Limb (tissue), 2 donors: ENCODE data around the gene TPRG1.

Experiments used
- DNase-seq, 2 donors: peaks; one replicate each; pipeline ENCODE4 v3.0.0-alpha.2; 2016; ENCODE audit errors: extremely low spot score in 2 of 2

The TPRG1 gene

GRCh38 chr3:189276444-189277219 lies 104.9 kb downstream of the TPRG1 start:
- DNase-seq: peak; percentile 53 to 71

- DNase-seq: no peak
These were observed 105.9 kb downstream of the TPRG1 start for GRCh38 chr3:189277711-189278110.

GRCh38 chr3:189278221-189278620 lies 106.5 kb downstream of the TPRG1 start:
- no peak for DNase-seq

- DNase-seq: no peak
These were observed 110.4 kb downstream of the TPRG1 start for GRCh38 chr3:189282189-189282588.

GRCh38 chr3:189282741-189283140 lies 111.0 kb downstream of the TPRG1 start:
- no peak for DNase-seq

GRCh38 chr3:189286188-189286587 lies 114.4 kb downstream of the TPRG1 start:
- no peak for DNase-seq

- DNase-seq: no peak
These were observed 115.1 kb downstream of the TPRG1 start for GRCh38 chr3:189286916-189287315.

GRCh38 chr3:189288348-189289235 lies 116.8 kb downstream of the TPRG1 start:
- DNase-seq: no peak

GRCh38 chr3:189289251-189289650 lies 117.5 kb downstream of the TPRG1 start:
- no peak for DNase-seq

GRCh38 chr3:189292667-189293484 lies 121.1 kb downstream of the TPRG1 start:
- DNase-seq: no peak

GRCh38 chr3:189294649-189295048 lies 122.9 kb downstream of the TPRG1 start:
- DNase-seq: no peak

GRCh38 chr3:189295089-189295488 lies 123.3 kb downstream of the TPRG1 start:
- DNase-seq: no peak

GRCh38 chr3:189297932-189298331 lies 126.2 kb downstream of the TPRG1 start:
- DNase-seq: no peak

GRCh38 chr3:189298469-189299375 lies 127.0 kb downstream of the TPRG1 start:
- DNase-seq: no peak

GRCh38 chr3:189300345-189300744 lies 128.6 kb downstream of the TPRG1 start:
- DNase-seq: no peak

- DNase-seq: no peak
These were observed 129.7 kb downstream of the TPRG1 start for GRCh38 chr3:189301479-189301878.

- no peak for DNase-seq
These were observed 131.8 kb downstream of the TPRG1 start for GRCh38 chr3:189303584-189303983.

- DNase-seq: no peak
These were observed 132.9 kb downstream of the TPRG1 start for GRCh38 chr3:189304465-189305351.

GRCh38 chr3:189305412-189305811 lies 133.6 kb downstream of the TPRG1 start:
- no peak for DNase-seq

- no peak for DNase-seq
These were observed 136.2 kb downstream of the TPRG1 start for GRCh38 chr3:189307963-189308362.
